CD8-positive, alpha-beta memory T cell (primary cell): Measurements from ENCODE around the gene HPD. TPM values are rescaled to one million over a fixed set of nuclear protein-coding genes. Genes with fewer than 3 reads are reported as not detected.
A peak's percentile ranks its signal among the peaks of the same experiment; 100 is the strongest.

ENCODE experiments used
- CTCF ChIA-PET: fragments of 350-600 bp; sonication (Branson Sonifier 250); formaldehyde crosslinking; loops from one replicate; lab custom pipeline; 2021; ENCODE audit warnings: antibody characterized with exemption; lab: Charles Lee
- POLR2A ChIA-PET: fragments of 350-600 bp; sonication (Branson Sonifier 250); formaldehyde crosslinking; loops from one replicate; lab custom pipeline; 2021; ENCODE audit warnings: antibody characterized with exemption; lab: Charles Lee
- DNase-seq, 5 donors: peaks; one replicate each; pipeline versions ENCODE4 v3.0.0 to v3.0.0-alpha.2; 2020 to 2022; ENCODE audit warnings: mixed read lengths in 1 of 5
- H3K27ac ChIP-seq: one replicate; pipeline ENCODE4 v1.7.0; 2013; ENCODE audit warnings: low read depth, mild to moderate bottlenecking, low read length, moderate library complexity
- H3K27me3 ChIP-seq: 2 replicates; pipeline ENCODE4 v1.7.0; 2013; ENCODE audit warnings: low read length, mild to moderate bottlenecking; ENCODE audit not compliant: insufficient read depth, poor library complexity, severe bottlenecking
- H3K36me3 ChIP-seq: 2 replicates; pipeline ENCODE4 v1.7.0; 2013; ENCODE audit warnings: mild to moderate bottlenecking, low read length, moderate library complexity; ENCODE audit not compliant: insufficient read depth
- H3K4me1 ChIP-seq: 2 replicates; pipeline ENCODE4 v1.7.0; 2013; ENCODE audit warnings: mild to moderate bottlenecking, low read length, moderate library complexity; ENCODE audit not compliant: insufficient read depth
- H3K4me3 ChIP-seq: 2 replicates; pipeline ENCODE4 v1.7.0; 2013; ENCODE audit warnings: mild to moderate bottlenecking, low read length
- H3K9me3 ChIP-seq: 2 replicates; pipeline ENCODE4 v1.7.0; 2013; ENCODE audit warnings: mild to moderate bottlenecking, low read length
- H3K27ac Mint-ChIP-seq, 8 donors: one replicate each; pipeline ENCODE4 v1.8.0; 2020 to 2021; ENCODE audit warnings: mixed read lengths in 8 of 8, mild to moderate bottlenecking in 6 of 8, inconsistent platforms in 3 of 8, moderate library complexity in 3 of 8
- H3K27me3 Mint-ChIP-seq, 2 donors: one replicate each; pipeline ENCODE4 v1.8.0; 2020 to 2021; ENCODE audit warnings: mixed read lengths in 2 of 2, mild to moderate bottlenecking in 1 of 2, moderate library complexity in 1 of 2
- H3K36me3 Mint-ChIP-seq, 3 donors: one replicate each; pipeline ENCODE4 v1.8.0; 2020 to 2021; ENCODE audit warnings: mixed read lengths in 3 of 3, inconsistent platforms in 1 of 3, mild to moderate bottlenecking in 1 of 3
- H3K4me1 Mint-ChIP-seq, 3 donors: one replicate each; pipeline ENCODE4 v1.8.0; 2020 to 2021; ENCODE audit warnings: mixed read lengths in 3 of 3, inconsistent platforms in 1 of 3, mild to moderate bottlenecking in 1 of 3
- H3K4me3 Mint-ChIP-seq, 7 donors: one replicate each; pipeline ENCODE4 v1.8.0; 2020 to 2021; ENCODE audit warnings: mixed read lengths in 7 of 7, mild to moderate bottlenecking in 6 of 7, moderate library complexity in 4 of 7, inconsistent platforms in 2 of 7
- H3K9me3 Mint-ChIP-seq, 5 donors: one replicate each; pipeline ENCODE4 v1.8.0; 2020 to 2022; ENCODE audit warnings: mixed read lengths in 5 of 5, mild to moderate bottlenecking in 3 of 5, moderate library complexity in 2 of 5, inconsistent platforms in 1 of 5
- polyA plus RNA-seq: library from polyadenylated mRNA; unstranded; fragments of 300-500 nt; fragmentation: Illumina TruSeq; gene quantifications from one replicate; pipeline ENCODE4 v1.2.3, GENCODE V29; 2021
- total RNA-seq, 2 experiments: library from RNA; stranded (reverse); gene quantifications; one replicate each; pipeline ENCODE4 v1.2.3, GENCODE V29; 2021

HPD gene
- not detected for total RNA-seq
- polyA plus RNA-seq, result not detected

- ChIA-PET CTCF (interaction anchor here (1.0 kb wide), 1 partner anchor 9 kb away, joined by 3 read pairs; no protein-coding TSS in a partner anchor), POLR2A (no interaction called here)
- no peaks in the 10 kb centered on the region for H3K36me3 ChIP-seq
- Mint-ChIP-seq H3K4me1 (no peaks in the 10 kb centered on the region), H3K27me3 (peaks cover 0 to 4% of the 10 kb centered on the region in 2 donors), H3K9me3 (no peaks in the 10 kb centered on the region), H3K36me3 (no peaks in the 10 kb centered on the region), H3K27ac (peak within 1 kb of the TSS in 2 of 8 donors; percentile 71 to 93), H3K4me3 (no peak within 1 kb of the TSS)
- no peaks in the 10 kb centered on the region for H3K4me1 ChIP-seq
- H3K27ac ChIP-seq, result no peak within 1 kb of the TSS
- no peaks in the 10 kb centered on the region for H3K9me3 ChIP-seq
- no peak within 1 kb of the TSS for H3K4me3 ChIP-seq
- no peaks in the 10 kb centered on the region for H3K27me3 ChIP-seq
- no peak for DNase-seq
Observed at GRCh38 chr12:121858662-121859572, at the start of gene HPD. Gene HPD (minus strand): TSS chr12:121858859. CDS start chr12:121858823, 36 bp downstream.

- H3K4me3 Mint-ChIP-seq, result no peak overlapping the region
- H3K4me3 ChIP-seq, result no peak overlapping the region
- H3K9me3 ChIP-seq, result no peaks in the 10 kb centered on the region
- DNase-seq, result no peak
- POLR2A ChIA-PET, result no interaction called here
- H3K27ac Mint-ChIP-seq, result peak overlapping the region in 1 of 8 donors; percentile 61
- CTCF ChIA-PET, result interaction anchor here (1.6 to 4.8 kb wide), 2 partner anchors 12 to 16 kb away, joined by 3 to 16 read pairs; partner anchors contain the start of gene CFAP251
- no peaks in the 10 kb centered on the region for H3K9me3 Mint-ChIP-seq
- H3K27ac ChIP-seq, result no peak overlapping the region
- no peaks in the 10 kb centered on the region for H3K4me1 ChIP-seq
- peaks cover 40% of the 10 kb centered on the region for H3K36me3 ChIP-seq
- H3K4me1 Mint-ChIP-seq, result peaks cover 5 to 8% (median 6%) of the 10 kb centered on the region in 3 donors
- no peaks in the 10 kb centered on the region for H3K27me3 ChIP-seq
- H3K27me3 Mint-ChIP-seq, result no peaks in the 10 kb centered on the region
- peaks cover 16 to 67% (median 31%) of the 10 kb centered on the region in 3 donors for H3K36me3 Mint-ChIP-seq
Observed at GRCh38 chr12:121905746-121906145, 47.1 kb upstream of the HPD start.

- no peak overlapping the region for H3K4me3 Mint-ChIP-seq
Observed at GRCh38 chr12:121903202-121903601, 44.5 kb upstream of the HPD start.

GRCh38 chr12:121899590-121899989, 40.9 kb upstream of the HPD start:
- Mint-ChIP-seq H3K36me3 (peaks cover 12 to 80% (median 28%) of the 10 kb centered on the region in 3 donors), H3K4me1 (peaks cover 0 to 4% (median 4%) of the 10 kb centered on the region in 3 donors), H3K9me3 (no peaks in the 10 kb centered on the region), H3K27ac (no peak overlapping the region), H3K27me3 (no peaks in the 10 kb centered on the region), H3K4me3 (no peak overlapping the region)
- DNase-seq, result no peak
- POLR2A ChIA-PET, result no interaction called here
- Histone ChIP-seq H3K4me1 (no peaks in the 10 kb centered on the region), H3K9me3 (no peaks in the 10 kb centered on the region), H3K4me3 (no peak overlapping the region), H3K36me3 (peaks cover 53% of the 10 kb centered on the region), H3K27ac (no peak overlapping the region), H3K27me3 (no peaks in the 10 kb centered on the region)
- CTCF ChIA-PET, result interaction anchor here (1.5 kb wide), 1 partner anchor 29 kb away, joined by 3 read pairs; no protein-coding TSS in a partner anchor

More at GRCh38 chr12:121903202-121903601, 44.5 kb upstream of the HPD start:
- Histone ChIP-seq H3K27ac (no peak overlapping the region), H3K4me3 (no peak overlapping the region), H3K27me3 (no peaks in the 10 kb centered on the region), H3K9me3 (no peaks in the 10 kb centered on the region), H3K36me3 (peaks cover 38% of the 10 kb centered on the region), H3K4me1 (no peaks in the 10 kb centered on the region)
- no peak for DNase-seq
- CTCF ChIA-PET, result no interaction called here
- peak overlapping the region in 1 of 8 donors; percentile 74 for H3K27ac Mint-ChIP-seq
- POLR2A ChIA-PET, result no interaction called here
- no peaks in the 10 kb centered on the region for H3K27me3 Mint-ChIP-seq
- H3K4me1 Mint-ChIP-seq, result peaks cover 0 to under 1% (median 0%) of the 10 kb centered on the region in 3 donors
- peaks cover 12 to 73% (median 29%) of the 10 kb centered on the region in 3 donors for H3K36me3 Mint-ChIP-seq
- H3K9me3 Mint-ChIP-seq, result no peaks in the 10 kb centered on the region

- CTCF ChIA-PET, result no interaction called here
- POLR2A ChIA-PET, result interaction anchor here (0.8 kb wide), 1 partner anchor 71 kb away, joined by 5 read pairs; no protein-coding TSS in a partner anchor
- no peak for DNase-seq
Observed at GRCh38 chr12:121898287-121898686, 39.6 kb upstream of the HPD start.

GRCh38 chr12:121894633-121895032, 36.0 kb upstream of the HPD start:
- H3K27ac Mint-ChIP-seq, result peak overlapping the region in 4 of 8 donors; percentile 2 to 77 (median 70)
- CTCF ChIA-PET, result interaction anchor here (1.5 to 2.5 kb wide), 2 partner anchors 24 to 99 kb away, joined by 4 to 8 read pairs; partner anchors contain the start of gene CFAP251
- no peaks in the 10 kb centered on the region for H3K27me3 Mint-ChIP-seq
- H3K4me1 Mint-ChIP-seq, result peaks cover 22 to 39% (median 36%) of the 10 kb centered on the region in 3 donors
- no peak overlapping the region for H3K27ac ChIP-seq
- peaks cover 13% of the 10 kb centered on the region for H3K4me1 ChIP-seq
- no peak overlapping the region for H3K4me3 ChIP-seq
- H3K9me3 ChIP-seq, result no peaks in the 10 kb centered on the region
- peaks cover 29% of the 10 kb centered on the region for H3K36me3 ChIP-seq
- POLR2A ChIA-PET, result no interaction called here
- H3K27me3 ChIP-seq, result no peaks in the 10 kb centered on the region
- no peaks in the 10 kb centered on the region for H3K9me3 Mint-ChIP-seq
- H3K4me3 Mint-ChIP-seq, result no peak overlapping the region
- peaks cover 0 to 66% (median 9%) of the 10 kb centered on the region in 3 donors for H3K36me3 Mint-ChIP-seq
- no peak for DNase-seq

More at GRCh38 chr12:121898287-121898686, 39.6 kb upstream of the HPD start:
- Histone ChIP-seq H3K27me3 (no peaks in the 10 kb centered on the region), H3K36me3 (peaks cover 48% of the 10 kb centered on the region), H3K4me3 (no peak overlapping the region), H3K4me1 (peaks cover 6% of the 10 kb centered on the region), H3K27ac (no peak overlapping the region), H3K9me3 (no peaks in the 10 kb centered on the region)
- peaks cover 11 to 17% (median 12%) of the 10 kb centered on the region in 3 donors for H3K4me1 Mint-ChIP-seq
- H3K4me3 Mint-ChIP-seq, result no peak overlapping the region
- peaks cover 12 to 86% (median 25%) of the 10 kb centered on the region in 3 donors for H3K36me3 Mint-ChIP-seq
- no peaks in the 10 kb centered on the region for H3K27me3 Mint-ChIP-seq
- H3K27ac Mint-ChIP-seq, result no peak overlapping the region
- H3K9me3 Mint-ChIP-seq, result no peaks in the 10 kb centered on the region

GRCh38 chr12:121893961-121894460, 35.4 kb upstream of the HPD start:
- Mint-ChIP-seq H3K36me3 (peaks cover 0 to 61% (median 6%) of the 10 kb centered on the region in 3 donors), H3K27ac (peak overlapping the region in 6 of 8 donors; percentile 19 to 84 (median 52)), H3K9me3 (no peaks in the 10 kb centered on the region), H3K4me3 (peak overlapping the region in 2 of 7 donors; percentile 8 to 24), H3K27me3 (no peaks in the 10 kb centered on the region), H3K4me1 (peaks cover 29 to 45% (median 42%) of the 10 kb centered on the region in 3 donors)
- H3K27ac ChIP-seq, result peak overlapping the region; percentile 48
- H3K27me3 ChIP-seq, result no peaks in the 10 kb centered on the region
- peaks cover 24% of the 10 kb centered on the region for H3K36me3 ChIP-seq
- H3K9me3 ChIP-seq, result no peaks in the 10 kb centered on the region
- no peak overlapping the region for H3K4me3 ChIP-seq
- DNase-seq, result no peak
- ChIA-PET CTCF (interaction anchor here (0.8 to 2.5 kb wide), 4 partner anchors 24 to 100 kb away, joined by 3 to 8 read pairs (median 5); partner anchors contain the start of genes CFAP251 and RHOF), POLR2A (interaction anchor here (0.5 kb wide), 1 partner anchor 183 kb away, joined by 3 read pairs; no protein-coding TSS in a partner anchor)
- H3K4me1 ChIP-seq, result peaks cover 19% of the 10 kb centered on the region
